ENCODE data around the gene INPP5A. TPM values are rescaled to one million over a fixed set of nuclear protein-coding genes. Genes with fewer than 3 reads are reported as not detected.
"Not testable (repeated sequence)": the region's sequence is repeated elsewhere in the genome, so short reads cannot be mapped to it uniquely, and the experiment has no call there.

The INPP5A gene
- total RNA-seq, 1 experiment from 2014 or later, result 7.6 TPM

- Histone ChIP-seq H3K27me3 (no peaks in the 10 kb centered on the region), H3K4me3 (no peak overlapping the region), H3K9me3 (no peaks in the 10 kb centered on the region), H3K36me3 (no peaks in the 10 kb centered on the region)
- no peak for DNase-seq
Observed at GRCh38 chr10:132742837-132743194, 205.2 kb downstream of the INPP5A start.

GRCh38 chr10:132743196-132743924 lies 205.8 kb downstream of the INPP5A start:
- DNase-seq, H3K4me3 ChIP-seq, H3K27me3 ChIP-seq, H3K9me3 ChIP-seq, H3K36me3 ChIP-seq: not testable (repeated sequence)

- DNase-seq, result no peak
Observed at GRCh38 chr10:132743925-132744490, 206.4 kb downstream of the INPP5A start.

GRCh38 chr10:132744839-132745238 lies 207.3 kb downstream of the INPP5A start:
- no peaks in the 10 kb centered on the region for H3K9me3 ChIP-seq
- H3K4me3 ChIP-seq, result no peak overlapping the region
- H3K27me3 ChIP-seq, result no peaks in the 10 kb centered on the region
- no peaks in the 10 kb centered on the region for H3K36me3 ChIP-seq
- no peak for DNase-seq

More at GRCh38 chr10:132743925-132744490, 206.4 kb downstream of the INPP5A start:
- Histone ChIP-seq H3K36me3 (no peaks in the 10 kb centered on the region), H3K4me3 (no peak overlapping the region), H3K27me3 (no peaks in the 10 kb centered on the region), H3K9me3 (no peaks in the 10 kb centered on the region)

GRCh38 chr10:132745511-132745910 lies 207.9 kb downstream of the INPP5A start:
- DNase-seq, result no peak
- no peaks in the 10 kb centered on the region for H3K27me3 ChIP-seq
- H3K9me3 ChIP-seq, result no peaks in the 10 kb centered on the region
- no peak overlapping the region for H3K4me3 ChIP-seq
- H3K36me3 ChIP-seq, result no peaks in the 10 kb centered on the region

GRCh38 chr10:132745971-132746370 lies 208.4 kb downstream of the INPP5A start:
- H3K9me3 ChIP-seq, result no peaks in the 10 kb centered on the region
- H3K27me3 ChIP-seq, result no peaks in the 10 kb centered on the region
- H3K36me3 ChIP-seq, result no peaks in the 10 kb centered on the region
- DNase-seq, result no peak
- H3K4me3 ChIP-seq, result no peak overlapping the region

- Histone ChIP-seq H3K9me3 (no peaks in the 10 kb centered on the region), H3K4me3 (no peak overlapping the region), H3K27me3 (no peaks in the 10 kb centered on the region), H3K36me3 (no peaks in the 10 kb centered on the region)
- no peak for DNase-seq
Observed at GRCh38 chr10:132746386-132746785, 208.8 kb downstream of the INPP5A start.

GRCh38 chr10:132746801-132747625 lies 209.4 kb downstream of the INPP5A start:
- no peak for DNase-seq

GRCh38 chr10:132748135-132748534 lies 210.5 kb downstream of the INPP5A start:
- Histone ChIP-seq H3K9me3 (no peaks in the 10 kb centered on the region), H3K36me3 (no peaks in the 10 kb centered on the region), H3K27me3 (no peaks in the 10 kb centered on the region), H3K4me3 (no peak overlapping the region)
- no peak for DNase-seq

More at GRCh38 chr10:132746801-132747625, 209.4 kb downstream of the INPP5A start:
- Histone ChIP-seq H3K36me3 (no peaks in the 10 kb centered on the region), H3K27me3 (no peaks in the 10 kb centered on the region), H3K9me3 (no peaks in the 10 kb centered on the region), H3K4me3 (no peak overlapping the region)

GRCh38 chr10:132748545-132749370 lies 211.2 kb downstream of the INPP5A start:
- no peaks in the 10 kb centered on the region for H3K9me3 ChIP-seq
- H3K36me3 ChIP-seq, result no peaks in the 10 kb centered on the region
- DNase-seq, result no peak
- no peak overlapping the region for H3K4me3 ChIP-seq
- no peaks in the 10 kb centered on the region for H3K27me3 ChIP-seq

- Histone ChIP-seq H3K9me3 (no peaks in the 10 kb centered on the region), H3K36me3 (no peaks in the 10 kb centered on the region), H3K4me3 (no peak overlapping the region), H3K27me3 (no peaks in the 10 kb centered on the region)
- no peak for DNase-seq
Observed at GRCh38 chr10:132749371-132749795, 211.8 kb downstream of the INPP5A start.

- H3K4me3 ChIP-seq, result no peak overlapping the region
- H3K27me3 ChIP-seq, result no peaks in the 10 kb centered on the region
- no peaks in the 10 kb centered on the region for H3K9me3 ChIP-seq
- H3K36me3 ChIP-seq, result no peaks in the 10 kb centered on the region
- DNase-seq, result no peak
Observed at GRCh38 chr10:132750936-132751335, 213.3 kb downstream of the INPP5A start.

- Histone ChIP-seq H3K4me3 (no peak overlapping the region), H3K27me3 (no peaks in the 10 kb centered on the region), H3K36me3 (no peaks in the 10 kb centered on the region), H3K9me3 (no peaks in the 10 kb centered on the region)
- DNase-seq, result no peak
Observed at GRCh38 chr10:132752378-132752777, 214.8 kb downstream of the INPP5A start.

GRCh38 chr10:132752961-132753360 lies 215.4 kb downstream of the INPP5A start:
- H3K27me3 ChIP-seq, result no peaks in the 10 kb centered on the region
- H3K4me3 ChIP-seq, result no peak overlapping the region
- no peaks in the 10 kb centered on the region for H3K36me3 ChIP-seq
- H3K9me3 ChIP-seq, result no peaks in the 10 kb centered on the region
- no peak for DNase-seq

GRCh38 chr10:132753596-132753995 lies 216.0 kb downstream of the INPP5A start:
- no peak overlapping the region for H3K4me3 ChIP-seq
- H3K36me3 ChIP-seq, result no peaks in the 10 kb centered on the region
- no peak for DNase-seq
- no peaks in the 10 kb centered on the region for H3K9me3 ChIP-seq
- H3K27me3 ChIP-seq, result no peaks in the 10 kb centered on the region

GRCh38 chr10:132754071-132754470 lies 216.5 kb downstream of the INPP5A start:
- no peak for DNase-seq
- no peaks in the 10 kb centered on the region for H3K36me3 ChIP-seq
- H3K4me3 ChIP-seq, result no peak overlapping the region
- H3K27me3 ChIP-seq, result no peaks in the 10 kb centered on the region
- no peaks in the 10 kb centered on the region for H3K9me3 ChIP-seq
